ENCODE data around the gene PSMA7.

- TF ChIP-seq EZH2phosphoT487 (IDR thresholded peaks at IDR 0.05; ENCODE audit: borderline replicate concordance): no peak
- no peak for TF ChIP-seq CTCF (conservative IDR thresholded peaks at IDR 0.05; ENCODE audit: low read length)
Observed at GRCh38 chr20:62171245-62171644, 28.1 kb upstream of the PSMA7 start.

Data from Loucy (cell line).